Activated naive CD8-positive, alpha-beta T cell treated with anti-CD3 and anti-CD28 coated beads, Interleukin-2, amount 10 ng/mL, durations not matched to agents 7 days and 5 days (primary cell): ENCODE data around the gene ZMIZ1. TPM values are rescaled to one million over a fixed set of nuclear protein-coding genes. Genes with fewer than 3 reads are reported as not detected.

Source experiments
- ATAC-seq: fragments of 150-1000 bp; cut with Tn5 transposase; one replicate; pipeline ENCODE4 v1.10.0; 2021; ENCODE audit warnings: low read depth, moderate library complexity
- POLR2A ChIA-PET: fragments of 350-600 bp; sonication (Branson Sonifier 250); formaldehyde crosslinking; loops from one replicate; lab custom pipeline; 2021; ENCODE audit warnings: antibody characterized with exemption; lab: Charles Lee
- DNase-seq: peaks from one replicate; pipeline ENCODE4 v3.0.0; 2021
- H3K27ac Mint-ChIP-seq: one replicate; pipeline ENCODE4 v1.8.0; 2022; ENCODE audit warnings: mild to moderate bottlenecking, mixed read lengths
- H3K27me3 Mint-ChIP-seq: one replicate; pipeline ENCODE4 v1.8.0; 2022; ENCODE audit warnings: mild to moderate bottlenecking, moderate library complexity, mixed read lengths
- H3K36me3 Mint-ChIP-seq: one replicate; pipeline ENCODE4 v1.8.0; 2021; ENCODE audit warnings: mild to moderate bottlenecking, mixed read lengths
- H3K4me1 Mint-ChIP-seq: one replicate; pipeline ENCODE4 v1.8.0; 2021; ENCODE audit warnings: mixed read lengths
- H3K4me3 Mint-ChIP-seq: one replicate; pipeline ENCODE4 v1.8.0; 2022; ENCODE audit warnings: mild to moderate bottlenecking, moderate library complexity, mixed read lengths
- H3K9me3 Mint-ChIP-seq: one replicate; pipeline ENCODE4 v1.8.0; 2021; ENCODE audit warnings: mixed read lengths
- total RNA-seq, 2 experiments: library from RNA; stranded (reverse); gene quantifications; one replicate each; pipeline ENCODE4 v1.2.3, GENCODE V29; 2021

ZMIZ1 gene
- total RNA-seq, 2 experiments from 2014 or later = 28.8 to 29.3 TPM

- DNase-seq = no peak
- Mint-ChIP-seq H3K27ac (no peak overlapping the region), H3K4me3 (no peak overlapping the region), H3K27me3 (no peaks in the 10 kb centered on the region), H3K36me3 (peaks cover 15% of the 10 kb centered on the region), H3K4me1 (peaks cover 3% of the 10 kb centered on the region), H3K9me3 (no peaks in the 10 kb centered on the region)
- ATAC-seq = no peak
- POLR2A ChIA-PET = no interaction called here
Measured at GRCh38 chr10:79305988-79306387, 237.2 kb downstream of the ZMIZ1 start.

- Mint-ChIP-seq H3K27ac (no peak overlapping the region), H3K36me3 (peaks cover 10% of the 10 kb centered on the region), H3K9me3 (no peaks in the 10 kb centered on the region), H3K4me3 (no peak overlapping the region), H3K27me3 (no peaks in the 10 kb centered on the region), H3K4me1 (peaks cover 3% of the 10 kb centered on the region)
- POLR2A ChIA-PET = no interaction called here
- no peak for ATAC-seq
- no peak for DNase-seq
Measured at GRCh38 chr10:79306644-79307220, 238.0 kb downstream of the ZMIZ1 start.

- DNase-seq (no peak), ATAC-seq (no peak)
- peaks cover 10% of the 10 kb centered on the region for H3K36me3 Mint-ChIP-seq
- no peak overlapping the region for H3K4me3 Mint-ChIP-seq
- H3K27ac Mint-ChIP-seq = no peak overlapping the region
- POLR2A ChIA-PET = no interaction called here
- H3K27me3 Mint-ChIP-seq = no peaks in the 10 kb centered on the region
- H3K4me1 Mint-ChIP-seq = peaks cover 3% of the 10 kb centered on the region
- H3K9me3 Mint-ChIP-seq = no peaks in the 10 kb centered on the region
Measured at GRCh38 chr10:79308016-79308415, 239.2 kb downstream of the ZMIZ1 start.

GRCh38 chr10:79308969-79309665 lies 240.4 kb downstream of the ZMIZ1 start:
- Mint-ChIP-seq H3K27ac (no peak overlapping the region), H3K4me1 (peaks cover 3% of the 10 kb centered on the region), H3K36me3 (peaks cover 12% of the 10 kb centered on the region), H3K4me3 (no peak overlapping the region), H3K27me3 (no peaks in the 10 kb centered on the region), H3K9me3 (no peaks in the 10 kb centered on the region)
- ATAC-seq = no peak
- POLR2A ChIA-PET = no interaction called here
- DNase-seq = no peak

GRCh38 chr10:79310200-79310865 lies 241.6 kb downstream of the ZMIZ1 start:
- no peak for ATAC-seq
- H3K27ac Mint-ChIP-seq = no peak overlapping the region

GRCh38 chr10:79310911-79311573 lies 242.3 kb downstream of the ZMIZ1 start:
- POLR2A ChIA-PET = no interaction called here
- no peak for ATAC-seq

More at GRCh38 chr10:79310200-79310865, 241.6 kb downstream of the ZMIZ1 start:
- no peaks in the 10 kb centered on the region for H3K9me3 Mint-ChIP-seq
- DNase-seq = no peak
- H3K4me3 Mint-ChIP-seq = no peak overlapping the region
- peaks cover 12% of the 10 kb centered on the region for H3K36me3 Mint-ChIP-seq
- POLR2A ChIA-PET = no interaction called here
- H3K27me3 Mint-ChIP-seq = no peaks in the 10 kb centered on the region
- peaks cover 3% of the 10 kb centered on the region for H3K4me1 Mint-ChIP-seq

GRCh38 chr10:79311581-79312407 lies 243.0 kb downstream of the ZMIZ1 start:
- H3K4me1 Mint-ChIP-seq = peaks cover 9% of the 10 kb centered on the region
- H3K4me3 Mint-ChIP-seq = no peak overlapping the region
- ATAC-seq (no peak), DNase-seq (no peak)
- POLR2A ChIA-PET = no interaction called here
- H3K9me3 Mint-ChIP-seq = no peaks in the 10 kb centered on the region
- H3K36me3 Mint-ChIP-seq = peaks cover 12% of the 10 kb centered on the region
- no peaks in the 10 kb centered on the region for H3K27me3 Mint-ChIP-seq
- H3K27ac Mint-ChIP-seq = no peak overlapping the region

More at GRCh38 chr10:79310911-79311573, 242.3 kb downstream of the ZMIZ1 start:
- peaks cover 4% of the 10 kb centered on the region for H3K4me1 Mint-ChIP-seq
- H3K36me3 Mint-ChIP-seq = peaks cover 12% of the 10 kb centered on the region
- no peak for DNase-seq
- H3K27me3 Mint-ChIP-seq = no peaks in the 10 kb centered on the region
- no peak overlapping the region for H3K27ac Mint-ChIP-seq
- H3K9me3 Mint-ChIP-seq = no peaks in the 10 kb centered on the region
- H3K4me3 Mint-ChIP-seq = no peak overlapping the region

GRCh38 chr10:79312601-79313187 lies 243.9 kb downstream of the ZMIZ1 start:
- Mint-ChIP-seq H3K36me3 (peaks cover 12% of the 10 kb centered on the region), H3K27ac (no peak overlapping the region), H3K4me3 (no peak overlapping the region), H3K4me1 (peaks cover 18% of the 10 kb centered on the region), H3K9me3 (no peaks in the 10 kb centered on the region), H3K27me3 (no peaks in the 10 kb centered on the region)
- no peak for DNase-seq
- POLR2A ChIA-PET = no interaction called here
- ATAC-seq = no peak

GRCh38 chr10:79313320-79313719 lies 244.6 kb downstream of the ZMIZ1 start:
- Mint-ChIP-seq H3K36me3 (peaks cover 6% of the 10 kb centered on the region), H3K27me3 (no peaks in the 10 kb centered on the region), H3K9me3 (no peaks in the 10 kb centered on the region), H3K4me3 (no peak overlapping the region), H3K4me1 (peaks cover 24% of the 10 kb centered on the region), H3K27ac (no peak overlapping the region)
- POLR2A ChIA-PET = no interaction called here
- no peak for ATAC-seq
- DNase-seq = no peak

GRCh38 chr10:79313911-79314439 lies 245.2 kb downstream of the ZMIZ1 start:
- peaks cover 11% of the 10 kb centered on the region for H3K36me3 Mint-ChIP-seq
- H3K27ac Mint-ChIP-seq = no peak overlapping the region
- ATAC-seq = no peak
- peaks cover 31% of the 10 kb centered on the region for H3K4me1 Mint-ChIP-seq
- H3K27me3 Mint-ChIP-seq = no peaks in the 10 kb centered on the region
- POLR2A ChIA-PET = no interaction called here
- H3K4me3 Mint-ChIP-seq = no peak overlapping the region
- peaks cover 5% of the 10 kb centered on the region for H3K9me3 Mint-ChIP-seq
- DNase-seq = no peak

- Mint-ChIP-seq H3K9me3 (peaks cover 11% of the 10 kb centered on the region), H3K4me1 (peaks cover 38% of the 10 kb centered on the region), H3K27ac (no peak overlapping the region), H3K4me3 (no peak overlapping the region), H3K27me3 (no peaks in the 10 kb centered on the region), H3K36me3 (peaks cover 17% of the 10 kb centered on the region)
- ATAC-seq (no peak), DNase-seq (no peak)
- POLR2A ChIA-PET = interaction anchor here (11.1 kb wide), 1 partner anchor 32 kb away, joined by 108 read pairs; the partner anchor contains the start of gene PPIF
Measured at GRCh38 chr10:79314761-79315601, 246.2 kb downstream of the ZMIZ1 start.

- no peak for DNase-seq
- Mint-ChIP-seq H3K27me3 (no peaks in the 10 kb centered on the region), H3K36me3 (peaks cover 17% of the 10 kb centered on the region), H3K9me3 (peaks cover 11% of the 10 kb centered on the region), H3K27ac (no peak overlapping the region), H3K4me3 (no peak overlapping the region), H3K4me1 (peaks cover 42% of the 10 kb centered on the region)
- no peak for ATAC-seq
- POLR2A ChIA-PET = interaction anchor here (11.1 kb wide), 1 partner anchor 31 kb away, joined by 108 read pairs; the partner anchor contains the start of gene PPIF
Measured at GRCh38 chr10:79315602-79315920, 246.8 kb downstream of the ZMIZ1 start.
